SK-N-SH treated with all-trans-retinoic acid at 6 μM for 48 hours (cell line): ENCODE results near the gene ELOVL6.

Experiments
- ARNTL ChIP-seq: fragments of 450-650 bp; formaldehyde crosslinking; IDR thresholded peaks from 2 replicates; pipeline ENCODE4 v1.5.0; 2020; ENCODE audit warnings: low read depth, mild to moderate bottlenecking, moderate library complexity, borderline replicate concordance
- BACH2 ChIP-seq: fragments of 250-450 bp; sonication (Bioruptor Pico); IDR thresholded peaks from 2 replicates; pipeline ENCODE4 v1.9.0; 2021; ENCODE audit warnings: mild to moderate bottlenecking, borderline replicate concordance
- CSDC2 ChIP-seq: fragments of 250-450 bp; sonication (Bioruptor Pico); IDR thresholded peaks from 2 replicates; pipeline ENCODE4 v1.5.0; 2020; ENCODE audit warnings: mild to moderate bottlenecking, moderate library complexity
- ESRRG ChIP-seq: fragments of 250-450 bp; sonication (Bioruptor Pico); IDR thresholded peaks from 2 replicates; pipeline ENCODE4 v1.6.1; 2021; ENCODE audit warnings: mild to moderate bottlenecking
- OSR1 ChIP-seq: fragments of 250-450 bp; sonication (Bioruptor Pico); IDR thresholded peaks from 2 replicates; pipeline ENCODE4 v1.8.0; 2022; ENCODE audit warnings: moderate library complexity, mild to moderate bottlenecking, inconsistent platforms
- RARB ChIP-seq: fragments of 250-450 bp; sonication (Bioruptor Pico); IDR thresholded peaks from 2 replicates; pipeline ENCODE4 v1.8.0; 2021; ENCODE audit warnings: mild to moderate bottlenecking, moderate library complexity
- TCF4 ChIP-seq: fragments of 250-450 bp; sonication (Bioruptor Pico); IDR thresholded peaks from 2 replicates; pipeline ENCODE4 v1.8.0; 2021; ENCODE audit warnings: mild to moderate bottlenecking, moderate library complexity, borderline replicate concordance
- TOX ChIP-seq: fragments of 250-450 bp; sonication (Bioruptor Pico); IDR thresholded peaks from 2 replicates; pipeline ENCODE4 v1.8.0; 2021; ENCODE audit warnings: mild to moderate bottlenecking, moderate library complexity, borderline replicate concordance
- ZNF70 ChIP-seq: fragments of 450-650 bp; formaldehyde crosslinking; IDR thresholded peaks from 2 replicates; pipeline ENCODE4 v1.5.0; 2020; ENCODE audit warnings: mild to moderate bottlenecking, moderate library complexity
- TF ChIP-seq, protein P1 (sequence below): fragments of 250-450 bp; sonication (Bioruptor Pico); IDR thresholded peaks from 2 replicates; pipeline ENCODE4 v1.5.1; 2020; ENCODE audit warnings: low read depth, mild to moderate bottlenecking, moderate library complexity
- TF ChIP-seq, protein P2 (sequence below): fragments of 250-450 bp; sonication (Bioruptor Pico); IDR thresholded peaks from 2 replicates; pipeline ENCODE4 v1.8.0; 2020; ENCODE audit warnings: mild to moderate bottlenecking, moderate library complexity, borderline replicate concordance

DNA sequence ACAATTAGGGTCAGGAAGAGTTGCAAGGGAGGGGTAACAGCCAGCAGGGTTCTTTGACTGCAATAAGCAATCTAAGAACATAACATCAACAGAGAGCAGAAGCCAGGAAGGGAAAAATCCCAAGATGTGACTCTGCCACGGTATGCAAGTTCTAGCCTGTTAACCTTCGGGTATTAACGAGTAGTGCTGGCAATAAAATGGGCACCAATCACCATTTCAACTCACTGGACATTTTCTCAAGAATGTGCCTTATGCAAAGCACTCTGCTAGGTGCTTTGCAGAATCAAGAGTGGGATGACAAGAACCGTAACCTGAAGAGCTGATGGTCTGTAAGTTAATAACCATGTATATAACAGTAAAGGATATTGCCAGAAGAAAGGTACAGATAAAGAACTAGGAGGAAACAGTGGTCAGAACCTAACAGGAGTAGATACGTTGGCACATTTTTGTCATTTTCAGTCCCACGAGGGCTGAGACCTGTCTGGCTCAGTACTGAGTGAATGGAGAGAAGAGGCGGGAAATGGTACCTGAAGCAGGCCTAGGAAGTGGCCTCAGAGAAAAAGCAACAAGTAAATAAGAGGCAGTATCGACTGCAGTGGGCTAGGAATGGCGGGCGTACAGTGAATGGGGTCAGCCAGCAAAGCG lies 2.7 kb downstream of the ELOVL6 start:
- TF ChIP-seq RARB (CRISPR knock-in tag) (no peak), TCF4 (CRISPR knock-in tag) (no peak), ZNF70 (no peak), CSDC2 (no peak), OSR1 (no peak), ARNTL (CRISPR knock-in tag) (no peak), ESRRG (CRISPR knock-in tag) (no peak), BACH2 (CRISPR knock-in tag) (no peak), TOX (CRISPR knock-in tag) (no peak)
- TF ChIP-seq, protein P1, sequence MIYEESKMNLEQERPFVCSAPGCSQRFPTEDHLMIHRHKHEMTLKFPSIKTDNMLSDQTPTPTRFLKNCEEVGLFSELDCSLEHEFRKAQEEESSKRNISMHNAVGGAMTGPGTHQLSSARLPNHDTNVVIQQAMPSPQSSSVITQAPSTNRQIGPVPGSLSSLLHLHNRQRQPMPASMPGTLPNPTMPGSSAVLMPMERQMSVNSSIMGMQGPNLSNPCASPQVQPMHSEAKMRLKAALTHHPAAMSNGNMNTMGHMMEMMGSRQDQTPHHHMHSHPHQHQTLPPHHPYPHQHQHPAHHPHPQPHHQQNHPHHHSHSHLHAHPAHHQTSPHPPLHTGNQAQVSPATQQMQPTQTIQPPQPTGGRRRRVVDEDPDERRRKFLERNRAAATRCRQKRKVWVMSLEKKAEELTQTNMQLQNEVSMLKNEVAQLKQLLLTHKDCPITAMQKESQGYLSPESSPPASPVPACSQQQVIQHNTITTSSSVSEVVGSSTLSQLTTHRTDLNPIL, result no peak
- TF ChIP-seq, protein P2, sequence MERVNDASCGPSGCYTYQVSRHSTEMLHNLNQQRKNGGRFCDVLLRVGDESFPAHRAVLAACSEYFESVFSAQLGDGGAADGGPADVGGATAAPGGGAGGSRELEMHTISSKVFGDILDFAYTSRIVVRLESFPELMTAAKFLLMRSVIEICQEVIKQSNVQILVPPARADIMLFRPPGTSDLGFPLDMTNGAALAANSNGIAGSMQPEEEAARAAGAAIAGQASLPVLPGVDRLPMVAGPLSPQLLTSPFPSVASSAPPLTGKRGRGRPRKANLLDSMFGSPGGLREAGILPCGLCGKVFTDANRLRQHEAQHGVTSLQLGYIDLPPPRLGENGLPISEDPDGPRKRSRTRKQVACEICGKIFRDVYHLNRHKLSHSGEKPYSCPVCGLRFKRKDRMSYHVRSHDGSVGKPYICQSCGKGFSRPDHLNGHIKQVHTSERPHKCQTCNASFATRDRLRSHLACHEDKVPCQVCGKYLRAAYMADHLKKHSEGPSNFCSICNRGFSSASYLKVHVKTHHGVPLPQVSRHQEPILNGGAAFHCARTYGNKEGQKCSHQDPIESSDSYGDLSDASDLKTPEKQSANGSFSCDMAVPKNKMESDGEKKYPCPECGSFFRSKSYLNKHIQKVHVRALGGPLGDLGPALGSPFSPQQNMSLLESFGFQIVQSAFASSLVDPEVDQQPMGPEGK, result no peak
